HEK293 (cell line): ENCODE results near the gene CFAP53.
"Not testable (repeated sequence)": the region's sequence is repeated elsewhere in the genome, so short reads cannot be mapped to it uniquely, and the experiment has no call there.

Experiments
- CTCF ChIA-PET: fragments of 350-600 bp; formaldehyde crosslinking; extraction: SDS; loops from one replicate; lab custom pipeline; 2021; ENCODE audit warnings: antibody characterized with exemption; lab: Yijun Ruan, JAX
- POLR2A ChIA-PET: fragments of 300-600 bp; formaldehyde crosslinking; extraction: SDS; loops from one replicate; lab custom pipeline; 2020; ENCODE audit warnings: antibody characterized with exemption, inconsistent platforms; lab: Yijun Ruan, JAX
- H3K27ac ChIP-seq: fragments of 200-500 bp; sonication (Bioruptor generic); 2 replicates; pipeline ENCODE4 v1.5.1; 2014; ENCODE audit warnings: low read depth, low read length, control low read depth, inconsistent platforms; ENCODE audit errors: extremely low read depth
- H3K36me3 ChIP-seq, 2 experiments: fragments of 200-500 bp in 1 of 2; sonication (Bioruptor generic) in 1 of 2; 1 replicate in 1 of 2; 2 replicates in 1 of 2; pipeline ENCODE4 v1.5.1; 2014 to 2017; ENCODE audit warnings: inconsistent platforms in 2 of 2, low read length in 2 of 2; ENCODE audit not compliant: control insufficient read depth in 2 of 2, insufficient read depth in 1 of 2
- H3K4me1 ChIP-seq: fragments of 200-500 bp; sonication (Bioruptor generic); 2 replicates; pipeline ENCODE4 v1.5.1; 2014; ENCODE audit warnings: mild to moderate bottlenecking, low read length, inconsistent platforms; ENCODE audit not compliant: control insufficient read depth, insufficient read depth
- H3K4me3 ChIP-seq: 2 replicates; pipeline ENCODE4 v1.5.1; 2011; ENCODE audit warnings: low read depth, mild to moderate bottlenecking, control low read depth, low read length, moderate library complexity
- H3K9me3 ChIP-seq: fragments of 200-500 bp; sonication (Bioruptor generic); 2 replicates; pipeline ENCODE4 v1.5.1; 2014; ENCODE audit warnings: low read depth, low read length, inconsistent platforms; ENCODE audit not compliant: control insufficient read depth, insufficient read depth
- HIC1 ChIP-seq: fragments of 450-650 bp; formaldehyde crosslinking; IDR thresholded peaks from 2 replicates; pipeline ENCODE4 v1.5.1; 2016; ENCODE audit warnings: missing biosample characterization, missing genetic modification characterization
- KLF16 ChIP-seq: fragments of 450-650 bp; formaldehyde crosslinking; IDR thresholded peaks from 2 replicates; pipeline ENCODE4 v1.5.1; 2017; ENCODE audit warnings: missing biosample characterization, missing genetic modification characterization
- ZBTB8A ChIP-seq: fragments of 450-650 bp; formaldehyde crosslinking; IDR thresholded peaks from 2 replicates; pipeline ENCODE4 v1.5.1; 2016; ENCODE audit warnings: missing biosample characterization, missing genetic modification characterization
- ZNF132 ChIP-seq: fragments of 450-650 bp; formaldehyde crosslinking; IDR thresholded peaks from 2 replicates; pipeline ENCODE4 v1.5.1; 2017; ENCODE audit warnings: missing biosample characterization, missing genetic modification characterization, borderline replicate concordance
- ZNF133 ChIP-seq: fragments of 450-650 bp; formaldehyde crosslinking; IDR thresholded peaks from 2 replicates; pipeline ENCODE4 v1.5.1; 2016; ENCODE audit warnings: missing biosample characterization, missing genetic modification characterization
- ZNF362 ChIP-seq: fragments of 450-650 bp; formaldehyde crosslinking; IDR thresholded peaks from 2 replicates; pipeline ENCODE4 v1.5.1; 2016; ENCODE audit warnings: missing biosample characterization, missing genetic modification characterization
- ZNF391 ChIP-seq: fragments of 450-650 bp; formaldehyde crosslinking; IDR thresholded peaks from 2 replicates; pipeline ENCODE4 v1.5.1; 2016; ENCODE audit warnings: low read depth, missing biosample characterization, missing genetic modification characterization, borderline replicate concordance
- ZNF394 ChIP-seq: fragments of 450-650 bp; formaldehyde crosslinking; IDR thresholded peaks from 2 replicates; pipeline ENCODE4 v1.5.1; 2016; ENCODE audit warnings: missing biosample characterization, missing genetic modification characterization, mild to moderate bottlenecking, moderate library complexity, borderline replicate concordance
- ZNF433 ChIP-seq: fragments of 450-650 bp; formaldehyde crosslinking; IDR thresholded peaks from 2 replicates; pipeline ENCODE4 v1.5.1; 2016; ENCODE audit warnings: missing biosample characterization, missing genetic modification characterization, low read depth
- ZNF518A ChIP-seq: fragments of 450-650 bp; formaldehyde crosslinking; conservative IDR thresholded peaks from 2 replicates; pipeline ENCODE4 v1.5.1; 2016; ENCODE audit warnings: low read depth, missing biosample characterization, missing genetic modification characterization
- ZNF558 ChIP-seq: fragments of 450-650 bp; formaldehyde crosslinking; IDR thresholded peaks from 2 replicates; pipeline ENCODE4 v1.5.1; 2016; ENCODE audit warnings: missing biosample characterization, missing genetic modification characterization
- ZNF560 ChIP-seq: fragments of 450-650 bp; formaldehyde crosslinking; IDR thresholded peaks from 2 replicates; pipeline ENCODE4 v1.5.1; 2017; ENCODE audit warnings: missing biosample characterization, missing genetic modification characterization, borderline replicate concordance
- ZNF571 ChIP-seq: fragments of 450-650 bp; formaldehyde crosslinking; IDR thresholded peaks from 2 replicates; pipeline ENCODE4 v1.5.0; 2017; ENCODE audit warnings: missing biosample characterization, missing genetic modification characterization
- ZNF596 ChIP-seq: fragments of 450-650 bp; IDR thresholded peaks from 2 replicates; pipeline ENCODE4 v1.5.0; 2018; ENCODE audit warnings: missing biosample characterization, mild to moderate bottlenecking, missing genetic modification characterization, moderate library complexity
- ZNF623 ChIP-seq: fragments of 450-650 bp; formaldehyde crosslinking; IDR thresholded peaks from 2 replicates; pipeline ENCODE4 v1.5.1; 2016; ENCODE audit warnings: missing biosample characterization, missing genetic modification characterization
- ZNF658 ChIP-seq: fragments of 450-650 bp; formaldehyde crosslinking; IDR thresholded peaks from 2 replicates; pipeline ENCODE4; 2016; ENCODE audit warnings: missing biosample characterization, missing genetic modification characterization
- ZNF664 ChIP-seq: fragments of 450-650 bp; formaldehyde crosslinking; IDR thresholded peaks from 2 replicates; pipeline ENCODE4 v1.5.1; 2016; ENCODE audit warnings: missing biosample characterization, missing genetic modification characterization
- ZNF837 ChIP-seq: fragments of 450-650 bp; formaldehyde crosslinking; IDR thresholded peaks from 2 replicates; pipeline ENCODE4 v1.5.1; 2016; ENCODE audit warnings: missing biosample characterization, missing genetic modification characterization
- ZSCAN18 ChIP-seq: fragments of 450-650 bp; formaldehyde crosslinking; IDR thresholded peaks from 2 replicates; pipeline ENCODE4 v1.5.1; 2016; ENCODE audit warnings: missing biosample characterization, missing genetic modification characterization

CFAP53 gene

GRCh38 chr18:50289108-50289443 lies 22.8 kb upstream of the CFAP53 start (continued):
- no peak for TF ChIP-seq ZSCAN18 (tag by site-specific recombination)
- TF ChIP-seq, all 188 proteins: peak for 0

- H3K4me3 ChIP-seq = peak overlapping the region; percentile 69
- not testable (repeated sequence) for H3K4me1 ChIP-seq, H3K9me3 ChIP-seq, H3K27ac ChIP-seq
- ChIA-PET POLR2A (interaction anchor here (1.5 kb wide), 1 partner anchor 22 kb away, joined by 3 read pairs; the partner anchor contains the start of gene CFAP53), CTCF (interaction anchor here (1.0 to 1.6 kb wide), 2 partner anchors 13 to 69 kb away, joined by 3 to 9 read pairs; no protein-coding TSS in a partner anchor)
- H3K36me3 ChIP-seq = peaks cover 0 to 25% of the 10 kb centered on the region in 2 experiments; a peak in 2 of 3 replicates
- TF ChIP-seq ZNF394 (tag by site-specific recombination) (peak; percentile 89), ZBTB8A (tag by site-specific recombination) (peak; percentile 52; the same call in 1 of the 2 replicates), ZNF518A (tag by site-specific recombination) (peak; percentile 73; the same call in 1 of the 2 replicates), ZNF623 (tag by site-specific recombination) (peak; percentile 64), KLF16 (0 out of 2 replicates have a peak, but pooled peaks have one; percentile 57), ZNF664 (0 out of 2 replicates have a peak, but pooled peaks have one; percentile 24), ZNF560 (tag by site-specific recombination) (0 out of 2 replicates have a peak, but pooled peaks have one; percentile 11), ZNF433 (0 out of 2 replicates have a peak, but pooled peaks have one; percentile 13), ZNF558 (tag by site-specific recombination) (0 out of 2 replicates have a peak, but pooled peaks have one; percentile 29)
Measured at GRCh38 chr18:50288348-50289107, 22.2 kb upstream of the CFAP53 start.

GRCh38 chr18:50287441-50288347 lies 21.4 kb upstream of the CFAP53 start, which contains the start of gene CXXC1:
Gene CXXC1, minus strand, starts transcription at chr18:50287692. Its CDS starts 103 bp downstream, at chr18:50287589.
- ChIA-PET CTCF (no interaction called here), POLR2A (interaction anchor here (1.5 kb wide), 1 partner anchor 21 kb away, joined by 3 read pairs; the partner anchor contains the start of gene CFAP53)
- Histone ChIP-seq H3K4me1 (no peaks in the 10 kb centered on the region), H3K9me3 (no peaks in the 10 kb centered on the region), H3K4me3 (peak within 1 kb of the TSS; percentile 69), H3K27ac (no peak within 1 kb of the TSS; the same call in 1 of the 2 replicates), H3K36me3 (peaks cover 5 to 33% of the 10 kb centered on the region in 2 experiments; a peak in 2 of 3 replicates)
- TF ChIP-seq HIC1 (tag by site-specific recombination) = no peak
- TF ChIP-seq ZNF391 (tag by site-specific recombination) = no peak
- TF ChIP-seq ZNF596 (tag by site-specific recombination) = no peak
- no peak for TF ChIP-seq ZNF133
- no peak for TF ChIP-seq ZNF132 (tag by site-specific recombination)
- TF ChIP-seq ZNF571 (tag by site-specific recombination) = no peak
- no peak for TF ChIP-seq ZNF362 (tag by site-specific recombination)
- no peak for TF ChIP-seq ZNF837
- no peak for TF ChIP-seq ZNF658 (tag by site-specific recombination)
